ENCODE data around the gene LRRC14B.

- TF ChIP-seq, protein P1, sequence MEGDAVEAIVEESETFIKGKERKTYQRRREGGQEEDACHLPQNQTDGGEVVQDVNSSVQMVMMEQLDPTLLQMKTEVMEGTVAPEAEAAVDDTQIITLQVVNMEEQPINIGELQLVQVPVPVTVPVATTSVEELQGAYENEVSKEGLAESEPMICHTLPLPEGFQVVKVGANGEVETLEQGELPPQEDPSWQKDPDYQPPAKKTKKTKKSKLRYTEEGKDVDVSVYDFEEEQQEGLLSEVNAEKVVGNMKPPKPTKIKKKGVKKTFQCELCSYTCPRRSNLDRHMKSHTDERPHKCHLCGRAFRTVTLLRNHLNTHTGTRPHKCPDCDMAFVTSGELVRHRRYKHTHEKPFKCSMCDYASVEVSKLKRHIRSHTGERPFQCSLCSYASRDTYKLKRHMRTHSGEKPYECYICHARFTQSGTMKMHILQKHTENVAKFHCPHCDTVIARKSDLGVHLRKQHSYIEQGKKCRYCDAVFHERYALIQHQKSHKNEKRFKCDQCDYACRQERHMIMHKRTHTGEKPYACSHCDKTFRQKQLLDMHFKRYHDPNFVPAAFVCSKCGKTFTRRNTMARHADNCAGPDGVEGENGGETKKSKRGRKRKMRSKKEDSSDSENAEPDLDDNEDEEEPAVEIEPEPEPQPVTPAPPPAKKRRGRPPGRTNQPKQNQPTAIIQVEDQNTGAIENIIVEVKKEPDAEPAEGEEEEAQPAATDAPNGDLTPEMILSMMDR (IDR thresholded peaks at IDR 0.05), result no peak
- TF ChIP-seq EP300 (IDR thresholded peaks at IDR 0.05; ENCODE audit: borderline replicate concordance in 1 of 2, low read depth in 1 of 2, low read length in 1 of 2), result no peak
- no peak for TF ChIP-seq USF2 (IDR thresholded peaks at IDR 0.05; ENCODE audit: borderline replicate concordance, low read depth, low read length)
- TF ChIP-seq PBX3 (IDR thresholded peaks at IDR 0.05), result no peak
- TF ChIP-seq SMC3 (IDR thresholded peaks at IDR 0.05; ENCODE audit: low read depth, low read length), result no peak
- no peak for TF ChIP-seq ELF1 (IDR thresholded peaks at IDR 0.05)
- no peak for TF ChIP-seq RAD21 (IDR thresholded peaks at IDR 0.05; ENCODE audit: low read length)
- TF ChIP-seq, protein P2, sequence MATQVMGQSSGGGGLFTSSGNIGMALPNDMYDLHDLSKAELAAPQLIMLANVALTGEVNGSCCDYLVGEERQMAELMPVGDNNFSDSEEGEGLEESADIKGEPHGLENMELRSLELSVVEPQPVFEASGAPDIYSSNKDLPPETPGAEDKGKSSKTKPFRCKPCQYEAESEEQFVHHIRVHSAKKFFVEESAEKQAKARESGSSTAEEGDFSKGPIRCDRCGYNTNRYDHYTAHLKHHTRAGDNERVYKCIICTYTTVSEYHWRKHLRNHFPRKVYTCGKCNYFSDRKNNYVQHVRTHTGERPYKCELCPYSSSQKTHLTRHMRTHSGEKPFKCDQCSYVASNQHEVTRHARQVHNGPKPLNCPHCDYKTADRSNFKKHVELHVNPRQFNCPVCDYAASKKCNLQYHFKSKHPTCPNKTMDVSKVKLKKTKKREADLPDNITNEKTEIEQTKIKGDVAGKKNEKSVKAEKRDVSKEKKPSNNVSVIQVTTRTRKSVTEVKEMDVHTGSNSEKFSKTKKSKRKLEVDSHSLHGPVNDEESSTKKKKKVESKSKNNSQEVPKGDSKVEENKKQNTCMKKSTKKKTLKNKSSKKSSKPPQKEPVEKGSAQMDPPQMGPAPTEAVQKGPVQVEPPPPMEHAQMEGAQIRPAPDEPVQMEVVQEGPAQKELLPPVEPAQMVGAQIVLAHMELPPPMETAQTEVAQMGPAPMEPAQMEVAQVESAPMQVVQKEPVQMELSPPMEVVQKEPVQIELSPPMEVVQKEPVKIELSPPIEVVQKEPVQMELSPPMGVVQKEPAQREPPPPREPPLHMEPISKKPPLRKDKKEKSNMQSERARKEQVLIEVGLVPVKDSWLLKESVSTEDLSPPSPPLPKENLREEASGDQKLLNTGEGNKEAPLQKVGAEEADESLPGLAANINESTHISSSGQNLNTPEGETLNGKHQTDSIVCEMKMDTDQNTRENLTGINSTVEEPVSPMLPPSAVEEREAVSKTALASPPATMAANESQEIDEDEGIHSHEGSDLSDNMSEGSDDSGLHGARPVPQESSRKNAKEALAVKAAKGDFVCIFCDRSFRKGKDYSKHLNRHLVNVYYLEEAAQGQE (IDR thresholded peaks at IDR 0.05; ENCODE audit: low read depth, low read length), result no peak
- TF ChIP-seq EZH2phosphoT487 (IDR thresholded peaks at IDR 0.05; ENCODE audit: borderline replicate concordance, low read depth), result no peak
- TF ChIP-seq, protein P3, sequence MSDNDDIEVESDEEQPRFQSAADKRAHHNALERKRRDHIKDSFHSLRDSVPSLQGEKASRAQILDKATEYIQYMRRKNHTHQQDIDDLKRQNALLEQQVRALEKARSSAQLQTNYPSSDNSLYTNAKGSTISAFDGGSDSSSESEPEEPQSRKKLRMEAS (IDR thresholded peaks at IDR 0.05; ENCODE audit: low read depth), result no peak
- no peak for TF ChIP-seq MXI1 (IDR thresholded peaks at IDR 0.05; ENCODE audit: low read depth, low read length)
These were observed 13.2 kb downstream of the LRRC14B start for GRCh38 chr5:204462-204861.
